ENCODE measurements around the gene SPDYE6.
"Not testable (repeated sequence)": the region's sequence is repeated elsewhere in the genome, so short reads cannot be mapped to it uniquely, and the experiment has no call there.

The SPDYE6 gene

GRCh38 chr7:102317231-102318059 is 38.8 kb downstream of the SPDYE6 start:
- DNase-seq (ENCODE audit: low read depth in 2 of 2), result no peak

GRCh38 chr7:102313997-102314780 is 42.1 kb downstream of the SPDYE6 start:
- no peak for DNase-seq (ENCODE audit: low read depth in 2 of 2)

- DNase-seq (ENCODE audit: low read depth in 2 of 2), result no peak
Measured at GRCh38 chr7:102312317-102312716, 43.9 kb downstream of the SPDYE6 start.

DNA sequence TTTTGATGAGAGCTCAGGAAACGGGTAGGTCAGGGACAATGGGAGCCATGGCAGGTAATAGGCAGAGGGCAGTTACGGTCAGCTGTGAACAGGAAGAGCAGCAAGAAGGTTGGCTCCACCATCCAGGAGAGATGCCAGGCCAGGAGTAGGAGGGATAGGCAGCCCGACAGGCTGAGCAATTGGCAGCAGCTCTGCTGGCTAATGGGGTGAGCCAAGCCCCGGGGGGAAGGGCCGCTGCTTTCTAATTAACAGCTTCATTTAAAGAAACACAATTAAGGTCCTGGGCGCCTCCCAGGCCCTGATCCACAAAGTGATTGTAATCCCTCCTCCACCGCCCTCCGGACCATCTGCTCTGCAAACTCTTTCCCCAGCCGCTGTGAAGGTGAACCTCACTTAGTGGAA is 45.8 kb downstream of the SPDYE6 start:
- no peak for DNase-seq (ENCODE audit: low read depth in 2 of 2)

DNA sequence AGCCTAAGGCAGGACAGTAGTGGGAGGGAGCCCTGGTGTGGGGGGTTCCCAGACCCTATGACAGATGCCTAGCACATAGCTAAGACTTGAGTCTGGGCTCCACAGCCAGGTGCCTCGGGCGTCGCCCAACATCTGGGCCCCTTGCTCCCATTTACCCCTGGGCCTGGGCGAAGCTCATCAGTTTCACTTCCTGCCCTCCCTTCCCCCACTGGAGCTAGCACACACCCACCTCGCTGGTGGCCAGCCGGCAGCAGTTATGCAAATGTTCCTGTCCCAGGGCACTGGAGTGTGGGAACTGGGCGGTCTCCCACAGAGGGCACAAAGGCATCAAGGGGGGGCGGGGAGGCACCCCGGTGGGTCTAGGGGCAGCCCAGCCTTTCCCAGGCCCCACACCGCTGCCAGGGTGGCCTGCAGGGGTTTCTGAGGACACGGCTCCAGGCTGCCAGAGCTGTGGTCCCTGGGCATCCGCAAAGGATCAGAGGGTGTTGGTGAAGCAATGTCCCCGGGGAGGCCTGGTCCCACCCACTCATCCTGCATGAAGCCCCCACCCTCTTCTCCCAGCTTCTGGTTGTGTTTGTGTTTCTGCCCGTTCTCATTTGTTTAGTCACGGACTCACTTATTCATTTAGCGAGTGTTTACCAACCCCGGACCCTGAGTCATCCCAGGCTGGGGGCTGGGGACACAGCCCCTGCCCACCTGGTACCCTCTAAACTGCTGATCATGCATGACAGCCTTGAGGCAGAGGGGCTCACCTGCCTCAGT is 49.1 kb downstream of the SPDYE6 start:
- DNase-seq (ENCODE audit: low read depth in 2 of 2), result no peak

DNA sequence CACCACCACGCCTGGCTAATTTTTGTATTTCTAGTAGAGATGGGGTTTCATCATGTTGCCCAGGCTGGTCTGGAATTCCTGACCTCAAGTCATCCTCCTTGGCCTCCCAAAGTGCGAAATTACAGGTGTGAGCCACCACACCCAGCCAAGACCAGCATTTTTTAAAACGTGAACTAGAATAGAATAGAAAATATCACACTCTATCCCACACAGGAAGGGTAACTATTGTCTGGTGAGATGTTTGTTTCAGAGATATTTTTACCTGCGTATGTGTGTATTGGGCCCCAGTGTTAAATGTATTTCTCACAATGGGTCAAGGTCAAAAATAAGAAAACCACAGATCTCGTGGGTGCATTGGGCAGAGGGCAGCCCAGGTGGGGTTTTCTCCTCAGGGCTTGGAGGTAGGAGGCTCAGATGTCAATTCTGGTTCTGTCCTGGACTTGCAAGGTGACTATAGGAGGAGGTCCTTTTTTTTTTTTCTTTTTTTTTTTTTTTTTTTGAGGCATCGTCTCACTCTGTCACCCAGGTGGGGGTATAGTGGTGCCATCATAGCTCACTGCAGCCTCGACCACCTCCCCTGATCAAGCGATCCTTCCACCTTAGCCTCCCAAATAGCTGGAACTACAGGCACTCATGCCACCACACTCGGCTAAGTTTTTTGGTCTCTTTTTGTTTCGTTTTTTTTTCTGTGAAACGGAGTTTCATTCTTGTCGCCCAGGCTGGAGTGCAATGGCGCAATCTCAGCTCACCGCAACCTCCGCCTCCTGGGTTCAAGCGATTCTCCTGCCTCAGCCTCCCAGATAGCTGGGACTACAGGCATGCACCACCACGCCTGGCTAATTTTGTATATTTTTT is 50.6 kb downstream of the SPDYE6 start:
- no peak for DNase-seq (ENCODE audit: low read depth in 2 of 2)

- no peak for DNase-seq (ENCODE audit: low read depth in 2 of 2)
Measured at GRCh38 chr7:102304668-102305067, 51.6 kb downstream of the SPDYE6 start.

GRCh38 chr7:102303669-102304422 is 52.4 kb downstream of the SPDYE6 start:
- DNase-seq (ENCODE audit: low read depth in 2 of 2), result no peak

DNA sequence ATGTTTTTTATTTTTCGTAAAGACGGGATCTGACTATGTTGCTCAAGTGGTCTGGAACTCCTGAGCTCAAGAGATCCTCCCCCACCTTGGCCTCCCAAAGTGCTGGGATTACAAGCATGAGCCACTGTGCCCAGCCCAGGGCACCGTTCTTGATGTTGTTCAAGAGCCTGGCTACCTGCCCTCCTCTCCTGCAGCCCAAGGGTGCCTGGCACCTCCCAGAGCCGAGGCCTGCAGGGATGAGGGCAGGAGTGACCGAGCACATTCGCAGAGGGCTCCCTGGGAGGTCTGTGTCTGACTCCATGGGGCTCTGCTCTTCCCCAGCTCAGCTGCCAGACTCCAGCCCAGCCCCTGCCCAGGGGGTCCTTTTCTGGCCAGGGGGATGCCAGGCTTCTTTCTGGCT is 54.2 kb downstream of the SPDYE6 start:
- DNase-seq (ENCODE audit: low read depth in 2 of 2), result no peak

- not testable (repeated sequence) for DNase-seq (ENCODE audit: low read depth in 2 of 2)
Measured at GRCh38 chr7:102301367-102301766, 54.9 kb downstream of the SPDYE6 start.

- no peak for DNase-seq (ENCODE audit: low read depth in 2 of 2)
Measured at GRCh38 chr7:102300643-102301221, 55.5 kb downstream of the SPDYE6 start.

DNA sequence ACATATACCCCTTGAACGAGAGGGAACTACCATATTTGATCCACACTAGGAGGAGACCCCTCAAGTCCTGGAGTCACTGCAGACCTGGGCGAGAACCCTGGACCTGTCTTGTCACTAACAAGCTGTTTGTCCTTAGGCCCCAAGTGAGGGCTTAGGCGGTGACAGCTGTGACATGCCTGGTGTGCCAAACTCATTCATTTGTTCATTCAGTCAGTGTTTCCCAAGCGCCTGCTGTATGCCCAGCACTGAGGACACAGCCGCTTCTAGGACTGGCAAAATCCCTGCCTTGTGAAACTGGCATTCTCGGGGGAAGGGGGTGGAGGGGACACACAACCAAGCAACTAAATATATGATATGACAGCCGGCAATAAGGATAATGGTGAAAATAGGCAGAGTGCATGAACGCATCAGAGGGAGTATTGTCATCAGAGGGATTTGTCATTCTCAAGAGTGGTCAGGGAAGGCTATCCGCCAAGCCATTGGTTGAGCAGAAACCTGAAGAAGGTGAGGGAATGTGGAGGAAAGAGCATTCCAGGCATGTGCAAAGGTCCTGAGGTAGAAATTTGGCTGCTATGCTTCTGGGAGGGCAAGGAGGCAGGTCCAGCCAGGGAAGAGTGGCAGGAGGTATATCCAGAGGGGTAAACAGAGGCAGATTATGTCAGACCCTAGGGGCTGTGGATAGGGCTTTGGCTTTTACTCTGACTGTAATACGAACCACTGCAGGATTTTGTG is 58.6 kb downstream of the SPDYE6 start:
- no peak for DNase-seq (ENCODE audit: low read depth in 2 of 2)

DNA sequence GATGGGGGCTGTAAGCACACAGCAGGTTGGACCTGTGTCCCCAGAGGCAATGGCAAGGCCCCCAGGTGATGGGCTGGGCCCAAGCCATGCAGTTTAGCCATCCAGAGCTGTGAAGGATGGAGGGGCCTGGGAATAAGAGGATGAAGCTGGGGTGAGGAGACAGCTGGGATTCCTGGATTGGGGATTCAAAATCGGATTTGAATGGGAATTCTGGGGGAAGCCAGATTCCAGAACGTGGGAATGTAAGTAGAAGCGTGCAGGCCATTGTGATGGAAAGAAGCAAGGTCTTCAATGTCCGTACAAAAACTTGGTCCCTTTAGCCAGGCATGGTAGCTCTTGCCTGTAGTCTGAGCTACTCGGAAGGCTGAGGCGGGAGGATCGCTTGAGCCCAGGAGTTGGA is 59.7 kb downstream of the SPDYE6 start:
- DNase-seq (ENCODE audit: low read depth in 2 of 2), result no peak

DNA sequence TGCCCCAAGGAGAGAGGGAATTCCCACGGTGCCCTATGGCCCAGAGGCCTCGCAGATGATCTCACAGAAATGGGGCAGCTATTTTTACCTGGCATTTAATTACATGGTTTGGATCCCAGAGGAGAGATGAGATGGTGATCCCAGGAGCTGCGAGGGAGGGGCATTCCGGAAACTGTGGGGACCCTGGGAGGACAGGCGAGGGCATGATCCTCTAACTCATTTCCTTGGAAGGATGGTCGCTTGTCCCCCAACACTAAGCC is 60.1 kb downstream of the SPDYE6 start:
- DNase-seq (ENCODE audit: low read depth in 2 of 2), result no peak
